Body of pancreas (tissue), 4 donors: ENCODE results near the gene FAM228B. TPM values are rescaled to one million over a fixed set of nuclear protein-coding genes. Genes with fewer than 3 reads are reported as not detected.

Experiments used
- ATAC-seq: fragments of 150-250 bp; one replicate; pipeline ENCODE4 v1.9.1; 2016
- DNase-seq, 4 donors: peaks; one replicate each; pipeline ENCODE4 v3.0.0-alpha.2; 2019
- H3K27ac ChIP-seq, 4 donors: fragments of 200-600 bp; sonication (generic); 1 replicate in 3 of 4; 2 replicates in 1 of 4; pipeline versions ENCODE4 v1.5.1 to v1.6.1; 2016 to 2019; ENCODE audit warnings: mild to moderate bottlenecking in 1 of 4, mixed read lengths in 1 of 4, moderate library complexity in 1 of 4
- H3K27me3 ChIP-seq, 2 donors: fragments of 200-600 bp; sonication (generic); one replicate each; pipeline ENCODE4 v1.6.0; 2016; ENCODE audit warnings: mild to moderate bottlenecking in 1 of 2
- H3K36me3 ChIP-seq, 2 donors: fragments of 200-600 bp; sonication (generic); replicated peaks in 1 of 2; 2 replicates each; pipeline ENCODE4 v1.5.1; 2016; ENCODE audit warnings: low read depth in 2 of 2; ENCODE audit not compliant: insufficient read depth in 1 of 2
- H3K4me1 ChIP-seq: fragments of 200-600 bp; sonication (generic); one replicate; pipeline ENCODE4 v1.6.0; 2016
- H3K4me3 ChIP-seq, 2 donors: fragments of 200-600 bp; sonication (generic); 1 replicate in 1 of 2; 2 replicates in 1 of 2; pipeline ENCODE4 v1.5.1; 2016 to 2019
- H3K9me3 ChIP-seq, 3 donors: fragments of 200-600 bp; sonication (generic); 1 replicate in 2 of 3; 2 replicates in 1 of 3; pipeline ENCODE4 v1.5.1; 2016
- CTCF ChIP-seq, 7 experiments: fragments of 450-650 bp in 4 of 7; fragments of 200-600 bp in 3 of 7; sonication (generic) in 3 of 7; IDR thresholded peaks; one replicate each; pipeline ENCODE4 v1.5.1; 2016 to 2019; ENCODE audit warnings: antibody characterized with exemption in 7 of 7
- POLR2A ChIP-seq, 3 donors: fragments of 450-650 bp; IDR thresholded peaks; one replicate each; pipeline ENCODE4 v1.6.1; 2016; ENCODE audit warnings: antibody characterized with exemption in 3 of 3, mild to moderate bottlenecking in 2 of 3
- WGBS, 2 donors: methylation state at CpG; one replicate each; pipeline ENCODE4 v1.1.5; 2017; 5-methylcytosine and 5-hydroxymethylcytosine counted together
- intact Hi-C: fragments of 100-400 bp; cut with DNase I; formaldehyde crosslinking; loops from one replicate; pipeline ENCODE4 v1.15.1; 2023
- total RNA-seq, 2 donors: library from RNA; depleted of rRNA; stranded (reverse); fragments of >200 nt; gene quantifications; one replicate each; pipeline ENCODE4 v1.1.0, GENCODE V29; 2016

FAM228B gene
- total RNA-seq, 2 donors from 2014 or later = 6.5 to 56.7 TPM

GRCh38 chr2:24206242-24206641 lies 83.0 kb downstream of the FAM228B start:
- Histone ChIP-seq H3K9me3 (no peaks in the 10 kb centered on the region), H3K27me3 (no peaks in the 10 kb centered on the region), H3K27ac (no peak overlapping the region), H3K36me3 (peaks cover 15 to 49% of the 10 kb centered on the region in 2 donors), H3K4me3 (no peak overlapping the region), H3K4me1 (no peaks in the 10 kb centered on the region)
- intact Hi-C loops = no loop called here
- TF ChIP-seq CTCF (IDR thresholded peaks at IDR 0.05) = no peak
- TF ChIP-seq POLR2A (IDR thresholded peaks at IDR 0.05) = no peak
- ATAC-seq (no peak), DNase-seq (no peak)
- 87 to 88% methylated on average over 6 of the region's 6 CpGs for WGBS, 2 donors

- H3K4me1 ChIP-seq = no peaks in the 10 kb centered on the region
- no peaks in the 10 kb centered on the region for H3K27me3 ChIP-seq
- WGBS, 2 donors = 76 to 85% methylated on average over 8 of the region's 8 CpGs
- DNase-seq (no peak), ATAC-seq (no peak)
- no peak overlapping the region for H3K27ac ChIP-seq
- H3K36me3 ChIP-seq = peaks cover 15 to 49% of the 10 kb centered on the region in 2 donors
- TF ChIP-seq POLR2A (IDR thresholded peaks at IDR 0.05) (no peak), CTCF (IDR thresholded peaks at IDR 0.05) (no peak)
- no peak overlapping the region for H3K4me3 ChIP-seq
- intact Hi-C loops = no loop called here
- no peaks in the 10 kb centered on the region for H3K9me3 ChIP-seq
Observed at GRCh38 chr2:24206714-24207113, 83.4 kb downstream of the FAM228B start.

- ATAC-seq (no peak), DNase-seq (no peak)
- H3K36me3 ChIP-seq = peaks cover 15 to 55% of the 10 kb centered on the region in 2 donors
Observed at GRCh38 chr2:24207359-24207758, 84.1 kb downstream of the FAM228B start.

GRCh38 chr2:24208490-24208889 lies 85.2 kb downstream of the FAM228B start:
- H3K4me1 ChIP-seq = no peaks in the 10 kb centered on the region
- TF ChIP-seq POLR2A (IDR thresholded peaks at IDR 0.05) (no peak), CTCF (IDR thresholded peaks at IDR 0.05) (no peak)
- no peaks in the 10 kb centered on the region for H3K9me3 ChIP-seq
- H3K36me3 ChIP-seq = peaks cover 9 to 50% of the 10 kb centered on the region in 2 donors
- ATAC-seq (no peak), DNase-seq (no peak)
- H3K27me3 ChIP-seq = no peaks in the 10 kb centered on the region
- H3K27ac ChIP-seq = no peak overlapping the region
- H3K4me3 ChIP-seq = no peak overlapping the region
- 93 to 97% methylated on average over 16 of the region's 16 CpGs for WGBS, 2 donors
- intact Hi-C loops = no loop called here

More at GRCh38 chr2:24207359-24207758, 84.1 kb downstream of the FAM228B start:
- WGBS, 2 donors = 77 to 89% methylated on average over 9 to 11 of the region's 11 CpGs
- TF ChIP-seq POLR2A (IDR thresholded peaks at IDR 0.05) (no peak), CTCF (IDR thresholded peaks at IDR 0.05) (no peak)
- no peaks in the 10 kb centered on the region for H3K9me3 ChIP-seq
- H3K27me3 ChIP-seq = no peaks in the 10 kb centered on the region
- H3K27ac ChIP-seq = no peak overlapping the region
- no peak overlapping the region for H3K4me3 ChIP-seq
- H3K4me1 ChIP-seq = no peaks in the 10 kb centered on the region
- intact Hi-C loops = no loop called here

GRCh38 chr2:24209389-24210105 lies 86.3 kb downstream of the FAM228B start:
- no peaks in the 10 kb centered on the region for H3K27me3 ChIP-seq
- H3K9me3 ChIP-seq = no peaks in the 10 kb centered on the region
- DNase-seq = no peak
- peaks cover 0 to 41% of the 10 kb centered on the region in 2 donors for H3K36me3 ChIP-seq
- ATAC-seq = no peak
- 85 to 88% methylated on average over 14 to 17 of the region's 17 CpGs for WGBS, 2 donors
- no peak overlapping the region for H3K4me3 ChIP-seq
- intact Hi-C loops = no loop called here
- no peaks in the 10 kb centered on the region for H3K4me1 ChIP-seq
- TF ChIP-seq POLR2A (IDR thresholded peaks at IDR 0.05) = no peak
- TF ChIP-seq CTCF (IDR thresholded peaks at IDR 0.05) = no peak
- no peak overlapping the region for H3K27ac ChIP-seq
